ENCODE measurements around the gene ZNF263.

ZNF263 gene
- total RNA-seq: 40.4 to 68.4 (median 45.5) reads per million in 4 experiments

GRCh38 chr16:3282730-3283542, at the start of gene ZNF263:
Gene ZNF263 (plus strand): TSS chr16:3283491. CDS start chr16:3283819, 328 bp downstream.
- peak; percentile 89 for DNase-seq

- DNase-seq: no peak
These were observed 48.8 kb upstream of the ZNF263 start for GRCh38 chr16:3234543-3234856.

GRCh38 chr16:3234857-3235561, 48.3 kb upstream of the ZNF263 start, which contains the start of gene ZNF200:
Gene ZNF200 (minus strand): TSS chr16:3235158. CDS start chr16:3233755, 1,403 bp downstream.
- DNase-seq: peak; percentile 81

- peak; percentile 5 for DNase-seq
These were observed 47.2 kb upstream of the ZNF263 start for GRCh38 chr16:3235856-3236669.

GRCh38 chr16:3241761-3242160, 41.5 kb upstream of the ZNF263 start:
- no peak for DNase-seq

- DNase-seq: no peak
These were observed 40.6 kb upstream of the ZNF263 start for GRCh38 chr16:3242709-3243108.

GRCh38 chr16:3243882-3244281, 39.4 kb upstream of the ZNF263 start:
- DNase-seq: no peak

GRCh38 chr16:3246002-3246401, 37.3 kb upstream of the ZNF263 start:
- no peak for DNase-seq

- DNase-seq: no peak
These were observed 36.4 kb upstream of the ZNF263 start for GRCh38 chr16:3246876-3247275.

GRCh38 chr16:3248596-3248995, 34.7 kb upstream of the ZNF263 start:
- no peak for DNase-seq

- DNase-seq: no peak
These were observed 34.3 kb upstream of the ZNF263 start for GRCh38 chr16:3249020-3249419.

GRCh38 chr16:3249451-3249850, 33.8 kb upstream of the ZNF263 start:
- DNase-seq: no peak

GRCh38 chr16:3252967-3253366, 30.3 kb upstream of the ZNF263 start:
- no peak for DNase-seq

- no peak for DNase-seq
These were observed 29.0 kb upstream of the ZNF263 start for GRCh38 chr16:3254309-3254708.

GRCh38 chr16:3256146-3256865, 27.0 kb upstream of the ZNF263 start, which contains the start of gene MEFV:
Gene MEFV (minus strand): TSS chr16:3256633. CDS start chr16:3256587, 46 bp downstream.
- DNase-seq: no peak

GRCh38 chr16:3256866-3257465, 26.3 kb upstream of the ZNF263 start:
- DNase-seq: no peak

- DNase-seq: no peak
These were observed 23.5 kb upstream of the ZNF263 start for GRCh38 chr16:3259836-3260235.

- no peak for DNase-seq
These were observed 20.8 kb upstream of the ZNF263 start for GRCh38 chr16:3262517-3262916.

GRCh38 chr16:3264137-3265036, 18.9 kb upstream of the ZNF263 start:
- DNase-seq: peak; percentile 97

GRCh38 chr16:3266873-3267537, 16.3 kb upstream of the ZNF263 start:
- DNase-seq: no peak
